ENCODE results near the gene RHEBL1.

The RHEBL1 gene

GRCh38 chr12:49054524-49054923 is 15.3 kb downstream of the RHEBL1 start:
- H3K27ac ChIP-seq (ENCODE audit: low read length): no peak overlapping the region
- no peak overlapping the region for H3K4me2 ChIP-seq (ENCODE audit: low read length)
- peaks cover 47% of the 10 kb centered on the region for H3K36me3 ChIP-seq (replicated peaks; ENCODE audit: low read depth, low read length)
- H3K79me2 ChIP-seq (ENCODE audit: low read length): peaks cover 57% of the 10 kb centered on the region
- peaks cover 54% of the 10 kb centered on the region for H4K20me1 ChIP-seq (ENCODE audit: insufficient read depth, low read length)
- no peak overlapping the region for H3K9ac ChIP-seq (ENCODE audit: low read length)
- TF ChIP-seq EZH2phosphoT487 (IDR thresholded peaks at IDR 0.05; ENCODE audit: low read depth) (no peak), CTCF (IDR thresholded peaks at IDR 0.05; ENCODE audit: low read depth, low read length) (no peak)
- H3K4me3 ChIP-seq (ENCODE audit: low read length): no peak overlapping the region
- H3K27me3 ChIP-seq (ENCODE audit: low read depth, low read length): no peaks in the 10 kb centered on the region
- no peaks in the 10 kb centered on the region for H3K9me3 ChIP-seq (ENCODE audit: insufficient read depth, low read length)
- H2AFZ ChIP-seq (ENCODE audit: low read depth, low read length): no peak overlapping the region
- H3K4me1 ChIP-seq (ENCODE audit: low read length): peaks cover 34% of the 10 kb centered on the region

- Histone ChIP-seq H3K9ac (ENCODE audit: low read length) (no peak overlapping the region), H3K4me3 (ENCODE audit: low read length) (no peak overlapping the region), H2AFZ (ENCODE audit: low read depth, low read length) (no peak overlapping the region), H3K4me1 (ENCODE audit: low read length) (peaks cover 34% of the 10 kb centered on the region), H3K4me2 (ENCODE audit: low read length) (no peak overlapping the region), H3K27ac (ENCODE audit: low read length) (no peak overlapping the region), H3K27me3 (ENCODE audit: low read depth, low read length) (no peaks in the 10 kb centered on the region), H3K9me3 (ENCODE audit: insufficient read depth, low read length) (no peaks in the 10 kb centered on the region), H4K20me1 (ENCODE audit: insufficient read depth, low read length) (peaks cover 50% of the 10 kb centered on the region), H3K79me2 (ENCODE audit: low read length) (peaks cover 53% of the 10 kb centered on the region), H3K36me3 (replicated peaks; ENCODE audit: low read depth, low read length) (peaks cover 51% of the 10 kb centered on the region)
- TF ChIP-seq CTCF (IDR thresholded peaks at IDR 0.05; ENCODE audit: low read depth, low read length) (no peak), EZH2phosphoT487 (IDR thresholded peaks at IDR 0.05; ENCODE audit: low read depth) (no peak)
These were observed 15.7 kb downstream of the RHEBL1 start for GRCh38 chr12:49054096-49054495.

GRCh38 chr12:49052451-49053208 is 17.1 kb downstream of the RHEBL1 start:
- TF ChIP-seq CTCF (IDR thresholded peaks at IDR 0.05; ENCODE audit: low read depth, low read length): no peak
- TF ChIP-seq EZH2phosphoT487 (IDR thresholded peaks at IDR 0.05; ENCODE audit: low read depth): no peak
- no peak overlapping the region for H3K4me2 ChIP-seq (ENCODE audit: low read length)
- no peak overlapping the region for H3K27ac ChIP-seq (ENCODE audit: low read length)
- H3K27me3 ChIP-seq (ENCODE audit: low read depth, low read length): no peaks in the 10 kb centered on the region
- peaks cover 22% of the 10 kb centered on the region for H3K4me1 ChIP-seq (ENCODE audit: low read length)
- peaks cover 38% of the 10 kb centered on the region for H3K79me2 ChIP-seq (ENCODE audit: low read length)
- peaks cover 66% of the 10 kb centered on the region for H3K36me3 ChIP-seq (replicated peaks; ENCODE audit: low read depth, low read length)
- no peak overlapping the region for H2AFZ ChIP-seq (ENCODE audit: low read depth, low read length)
- no peak overlapping the region for H3K9ac ChIP-seq (ENCODE audit: low read length)
- peaks cover 35% of the 10 kb centered on the region for H4K20me1 ChIP-seq (ENCODE audit: insufficient read depth, low read length)
- no peaks in the 10 kb centered on the region for H3K9me3 ChIP-seq (ENCODE audit: insufficient read depth, low read length)
- no peak overlapping the region for H3K4me3 ChIP-seq (ENCODE audit: low read length)

GRCh38 chr12:49051777-49052438 is 17.9 kb downstream of the RHEBL1 start:
- Histone ChIP-seq H3K9ac (ENCODE audit: low read length) (no peak overlapping the region), H3K4me3 (ENCODE audit: low read length) (no peak overlapping the region), H3K4me2 (ENCODE audit: low read length) (no peak overlapping the region), H3K36me3 (replicated peaks; ENCODE audit: low read depth, low read length) (peaks cover 65% of the 10 kb centered on the region), H3K79me2 (ENCODE audit: low read length) (peaks cover 31% of the 10 kb centered on the region), H3K27ac (ENCODE audit: low read length) (no peak overlapping the region), H3K27me3 (ENCODE audit: low read depth, low read length) (no peaks in the 10 kb centered on the region), H3K4me1 (ENCODE audit: low read length) (peaks cover 15% of the 10 kb centered on the region), H2AFZ (ENCODE audit: low read depth, low read length) (no peak overlapping the region), H3K9me3 (ENCODE audit: insufficient read depth, low read length) (no peaks in the 10 kb centered on the region), H4K20me1 (ENCODE audit: insufficient read depth, low read length) (peaks cover 28% of the 10 kb centered on the region)
- no peak for TF ChIP-seq CTCF (IDR thresholded peaks at IDR 0.05; ENCODE audit: low read depth, low read length)
- TF ChIP-seq EZH2phosphoT487 (IDR thresholded peaks at IDR 0.05; ENCODE audit: low read depth): no peak
